GM18909 (cell line): ENCODE results near the gene PDLIM5.
"Not testable (repeated sequence)": the region's sequence is repeated elsewhere in the genome, so short reads cannot be mapped to it uniquely, and the experiment has no call there.

Experiments used
- ATAC-seq: cut with Tn5 transposase; IDR thresholded peaks from one replicate; pipeline ENCODE4 v1.9.1; 2021; ENCODE audit warnings: mild to moderate bottlenecking; ENCODE audit not compliant: unreplicated experiment, poor library complexity

Gene PDLIM5

DNA sequence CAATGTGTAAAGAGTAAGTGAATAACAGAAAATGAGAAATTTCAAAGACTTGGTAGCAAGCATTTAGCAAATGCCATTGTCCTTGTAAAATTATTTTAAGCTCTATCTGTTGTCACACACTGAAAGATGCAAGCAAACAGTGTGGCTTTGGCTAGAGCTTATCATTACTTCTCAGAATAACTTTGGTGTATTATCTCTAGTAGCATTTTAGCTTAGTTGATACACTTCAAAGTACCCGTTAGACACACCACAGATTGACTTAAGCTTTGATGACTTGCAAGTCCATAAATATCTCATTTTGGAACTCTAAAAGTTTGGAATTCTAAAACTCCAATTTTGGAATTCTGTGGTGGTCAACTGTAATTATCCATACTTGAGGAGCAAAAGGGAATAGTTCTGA is 98.6 kb downstream of the PDLIM5 start:
- ATAC-seq, result no peak

DNA sequence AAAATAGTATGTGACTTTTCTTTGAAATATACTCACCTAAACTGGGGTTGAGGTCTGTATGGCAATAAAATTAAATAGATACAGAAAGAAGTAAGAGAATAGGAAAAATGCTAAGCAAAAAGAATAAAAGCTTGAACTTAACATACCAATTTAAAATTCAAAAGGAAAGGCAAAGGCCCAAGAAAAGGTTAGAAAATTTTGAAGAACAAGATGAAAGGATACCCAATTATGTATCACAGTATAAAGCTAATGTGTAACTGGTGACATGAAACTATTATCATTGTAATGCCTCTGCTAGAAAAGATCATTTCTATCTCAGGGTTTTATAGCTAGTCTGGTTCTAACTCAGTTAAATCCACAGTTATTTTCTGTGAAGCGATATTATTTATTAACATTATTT is 99.1 kb downstream of the PDLIM5 start:
- no peak for ATAC-seq

DNA sequence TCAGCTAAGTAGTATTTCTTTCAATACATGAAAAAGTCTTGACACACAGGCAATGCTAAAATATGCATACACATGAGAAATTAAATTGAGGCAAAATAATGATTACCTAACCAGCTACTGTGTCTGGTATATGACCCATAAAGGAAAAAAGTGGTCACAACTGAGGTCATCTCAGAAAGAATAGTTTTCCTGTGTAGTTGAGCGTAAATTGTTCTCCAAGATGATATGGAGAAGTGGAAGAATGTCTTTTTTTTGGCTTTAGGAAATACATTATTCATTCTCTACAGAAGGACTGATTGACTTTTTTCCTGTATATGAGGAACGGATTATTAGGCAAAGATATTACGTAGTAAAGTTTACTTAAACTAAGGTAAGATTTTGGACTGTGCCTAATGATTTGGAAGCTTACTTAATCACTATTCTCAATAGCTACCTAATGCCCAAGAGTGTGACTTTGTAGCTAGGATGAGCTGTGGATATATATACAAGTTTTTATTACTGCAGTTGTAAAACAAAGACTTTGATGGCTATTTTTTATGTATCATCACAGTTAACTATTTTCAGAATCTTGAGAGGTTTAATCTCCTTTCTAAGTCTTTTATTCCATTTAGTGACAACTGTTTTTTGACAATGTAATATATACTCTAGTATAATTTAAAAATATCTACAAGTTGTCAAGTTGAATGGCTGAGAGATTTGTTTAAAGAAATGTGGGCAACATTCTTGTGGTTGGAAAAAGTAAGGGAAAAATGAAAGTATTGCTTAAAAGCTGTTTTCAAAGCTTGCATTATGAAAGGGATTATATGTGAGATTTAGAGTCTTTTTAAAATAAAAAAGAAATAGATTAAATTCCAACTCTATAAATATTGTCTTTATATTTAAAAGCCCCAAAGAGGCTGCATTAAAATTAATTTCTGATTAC is 100.2 kb downstream of the PDLIM5 start:
- ATAC-seq, result no peak

DNA sequence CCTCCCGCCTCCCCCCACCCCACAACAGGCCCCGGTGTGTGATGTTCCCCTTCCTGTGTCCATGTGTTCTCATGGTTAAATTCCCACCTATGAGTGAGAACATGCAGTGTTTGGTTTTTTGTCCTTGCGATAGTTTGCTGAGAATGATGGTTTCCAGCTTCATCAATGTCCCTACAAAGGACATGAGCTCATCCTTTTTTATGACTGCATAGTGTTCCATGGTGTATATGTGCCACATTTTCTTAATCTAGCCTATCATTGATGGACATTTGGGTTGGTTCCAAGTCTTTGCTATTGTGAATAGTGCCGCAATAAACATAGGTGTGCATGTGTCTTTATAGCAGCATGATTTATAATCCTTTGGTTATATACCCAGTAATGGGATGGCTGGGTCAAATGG is 104.3 kb downstream of the PDLIM5 start:
- ATAC-seq, result not testable (repeated sequence)

DNA sequence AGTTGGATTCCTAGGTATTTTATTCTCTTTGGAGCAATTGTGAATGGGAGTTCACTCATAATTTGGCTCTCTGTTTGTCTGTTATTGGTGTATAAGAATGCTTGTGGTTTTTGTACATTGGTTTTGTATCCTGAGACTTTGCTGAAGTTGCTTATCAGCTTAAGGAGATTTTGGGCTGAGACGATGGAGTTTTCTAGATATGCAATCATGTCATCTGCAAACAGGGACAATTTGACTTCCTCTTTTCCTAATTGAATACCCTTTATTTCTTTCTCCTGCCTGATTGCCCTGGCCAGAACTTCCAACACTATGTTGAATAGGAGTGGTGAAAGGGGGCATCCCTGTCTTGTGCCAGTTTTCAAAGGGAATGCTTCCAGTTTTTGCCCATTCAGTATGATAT is 105.9 kb downstream of the PDLIM5 start:
- not testable (repeated sequence) for ATAC-seq

DNA sequence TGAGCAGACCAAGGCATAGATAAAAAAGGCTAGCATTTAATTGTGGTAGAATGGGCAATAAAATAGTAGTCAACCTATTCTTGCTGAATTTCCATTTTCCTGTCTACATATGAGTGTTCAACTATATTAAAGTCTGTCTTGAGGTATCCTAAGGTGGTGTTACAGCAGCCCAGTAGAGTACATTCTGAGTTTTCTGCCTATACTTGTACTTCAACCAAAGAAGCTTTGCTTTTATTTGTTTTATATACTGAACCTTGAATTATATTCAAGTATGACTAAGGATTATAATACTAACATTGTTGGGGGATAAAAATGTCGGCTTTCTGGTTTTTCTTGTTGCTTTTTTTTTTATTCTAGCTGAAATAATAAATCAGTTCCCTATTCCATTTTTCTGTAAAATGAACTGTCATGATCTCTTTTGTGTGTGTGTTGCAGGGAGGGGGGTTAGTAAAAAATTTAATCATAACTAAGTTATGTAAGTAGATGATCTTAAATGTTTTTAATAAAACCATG is 106.7 kb downstream of the PDLIM5 start:
- ATAC-seq, result no peak

DNA sequence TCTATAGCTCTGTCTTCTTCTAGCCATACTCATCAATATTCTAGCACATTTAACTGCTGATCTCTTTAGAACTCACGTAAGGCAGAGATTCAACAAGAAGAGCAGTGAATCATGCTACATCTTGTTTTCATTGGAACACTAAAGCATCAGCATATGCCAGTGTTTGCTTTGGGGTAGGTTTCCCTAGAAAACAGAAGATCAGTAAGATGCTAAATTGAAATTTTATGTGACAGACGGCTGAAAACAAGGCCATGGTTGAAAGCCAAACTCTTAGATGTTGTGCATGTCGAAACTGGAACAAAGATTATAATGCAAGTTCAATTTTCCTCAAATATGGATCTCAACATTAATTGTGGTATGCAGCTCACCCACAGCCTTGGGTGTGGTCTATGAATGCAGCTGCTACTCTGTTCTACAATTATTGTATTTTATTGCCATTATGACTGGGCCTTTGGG is 107.6 kb downstream of the PDLIM5 start:
- ATAC-seq, result no peak

DNA sequence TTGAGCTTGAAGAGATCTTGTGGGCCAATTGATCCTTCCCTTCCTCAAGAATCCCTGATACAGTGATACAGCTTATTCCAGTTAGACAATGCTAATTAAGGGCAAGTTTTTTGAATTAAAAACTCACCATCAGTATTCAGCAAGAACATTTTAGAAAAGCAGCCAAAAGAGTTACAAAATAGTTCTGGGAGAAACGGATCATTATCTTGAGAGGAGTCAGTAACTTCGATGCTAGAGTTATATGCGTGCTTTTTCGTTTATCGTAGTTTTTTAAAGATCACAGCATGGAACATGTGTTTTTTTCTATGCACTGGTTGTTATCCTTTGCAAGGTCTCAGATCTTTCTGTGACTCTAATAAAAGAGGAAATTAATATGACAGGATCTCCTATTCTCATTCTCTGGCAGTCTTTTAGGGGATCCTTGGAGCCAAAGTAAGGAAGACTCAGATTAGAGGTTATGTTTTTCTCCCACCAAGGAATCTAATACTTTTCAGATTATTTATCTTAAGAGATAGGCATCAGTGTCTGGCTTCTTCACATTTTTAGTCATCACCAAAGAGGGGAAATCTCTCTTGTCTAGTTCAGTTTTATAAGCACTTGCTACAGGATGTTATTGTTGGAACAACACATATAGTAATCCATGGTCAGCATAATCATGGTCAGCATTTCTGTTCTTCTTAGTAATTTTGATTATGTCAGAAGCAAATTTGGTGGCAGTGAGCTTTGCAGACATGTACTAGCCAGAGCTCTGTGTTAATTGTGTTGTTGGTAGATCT is 109.7 kb downstream of the PDLIM5 start:
- ATAC-seq, result no peak

DNA sequence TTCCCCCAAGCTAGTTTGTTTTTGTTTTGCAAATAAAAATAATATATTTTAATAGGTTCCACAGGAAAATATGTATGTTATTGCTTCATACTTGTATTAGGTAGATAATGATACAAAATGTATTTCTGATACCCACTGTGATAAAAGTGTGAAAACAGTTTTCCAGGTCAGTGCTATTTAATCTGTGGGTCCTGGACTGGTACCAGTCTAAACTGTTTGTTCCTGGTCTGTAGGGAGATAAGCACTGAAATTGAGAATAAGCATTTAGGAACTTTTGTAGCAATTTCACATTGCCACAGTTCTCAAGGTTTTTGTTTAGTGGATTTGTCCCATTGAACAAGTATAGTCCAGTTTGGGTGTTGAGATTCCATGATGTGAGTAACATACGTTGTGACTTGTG is 110.5 kb downstream of the PDLIM5 start:
- ATAC-seq, result no peak

DNA sequence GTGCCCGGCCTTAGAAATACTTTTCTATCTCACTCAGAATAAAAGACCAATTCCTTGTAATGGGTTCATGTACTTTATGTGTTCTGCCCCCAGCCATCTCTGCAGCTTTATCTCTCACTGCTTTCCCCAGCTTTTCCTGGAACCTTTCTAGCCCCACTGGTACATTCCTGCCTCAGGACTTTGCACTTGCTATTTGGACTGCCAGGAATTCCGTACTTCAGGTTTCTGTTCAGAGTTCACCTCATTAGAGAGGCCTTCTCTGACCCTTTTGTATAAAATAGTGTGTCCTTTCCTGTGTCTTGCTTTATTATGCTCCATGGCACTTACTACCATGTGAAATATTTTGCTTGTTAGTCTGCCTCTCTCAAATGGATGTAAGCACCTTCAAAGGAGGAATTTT is 112.5 kb downstream of the PDLIM5 start:
- no peak for ATAC-seq

DNA sequence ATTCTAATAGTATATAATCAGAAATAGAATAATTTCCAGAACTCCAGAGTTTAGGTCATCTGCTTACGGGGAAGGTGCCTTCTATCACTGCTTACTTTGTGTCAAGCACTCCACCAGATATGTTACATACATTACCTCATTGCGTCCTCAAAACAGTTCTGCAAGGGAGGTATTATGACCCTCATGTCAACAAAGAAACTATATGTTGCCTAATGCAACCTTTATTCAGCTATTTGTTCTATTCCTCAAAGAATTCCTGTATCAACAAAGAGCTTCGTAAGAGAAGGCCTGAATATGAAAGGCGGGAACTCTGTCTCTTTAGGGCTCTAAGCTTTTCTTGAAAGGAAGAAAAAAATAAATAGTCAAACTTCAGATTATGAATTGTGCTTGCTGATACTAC is 114.7 kb downstream of the PDLIM5 start:
- ATAC-seq, result no peak

DNA sequence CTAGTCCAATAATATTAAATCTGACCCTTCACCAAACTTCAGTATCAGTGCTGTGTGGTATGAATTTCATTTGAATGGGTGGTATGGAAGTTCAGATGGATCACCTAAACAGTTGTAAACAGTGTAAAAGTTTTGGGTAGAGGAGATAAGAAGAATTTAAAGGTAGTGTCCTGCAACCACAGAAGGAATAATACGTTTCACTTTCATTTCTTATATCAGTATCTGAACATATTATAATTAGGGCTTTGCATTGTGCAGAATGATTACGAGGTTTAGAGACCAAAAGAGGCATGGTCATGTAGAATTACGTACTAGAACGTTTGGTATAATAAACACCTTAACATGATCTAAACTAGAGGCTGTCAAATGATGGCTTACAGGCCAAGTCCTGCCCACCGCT is 116.1 kb downstream of the PDLIM5 start:
- peak; percentile 75 for ATAC-seq

DNA sequence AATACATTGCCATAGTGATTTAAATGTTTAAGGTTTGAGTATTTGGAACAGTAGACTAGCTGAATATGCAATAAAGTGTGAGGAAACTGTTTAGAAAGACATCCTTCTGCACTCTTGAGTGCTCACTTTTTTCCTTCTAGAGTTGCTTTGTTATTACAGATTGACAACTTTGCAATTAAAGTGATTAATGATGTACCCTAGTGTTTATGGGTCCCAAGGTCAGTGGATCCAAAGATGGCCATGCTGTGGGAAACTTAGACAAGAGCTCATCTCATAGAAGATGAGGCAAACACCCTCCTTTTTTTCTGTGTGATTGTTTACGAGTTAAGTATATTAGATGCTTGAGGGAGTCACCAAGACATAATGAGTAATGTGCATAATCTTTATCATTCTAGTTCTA is 118.8 kb downstream of the PDLIM5 start:
- ATAC-seq, result no peak

DNA sequence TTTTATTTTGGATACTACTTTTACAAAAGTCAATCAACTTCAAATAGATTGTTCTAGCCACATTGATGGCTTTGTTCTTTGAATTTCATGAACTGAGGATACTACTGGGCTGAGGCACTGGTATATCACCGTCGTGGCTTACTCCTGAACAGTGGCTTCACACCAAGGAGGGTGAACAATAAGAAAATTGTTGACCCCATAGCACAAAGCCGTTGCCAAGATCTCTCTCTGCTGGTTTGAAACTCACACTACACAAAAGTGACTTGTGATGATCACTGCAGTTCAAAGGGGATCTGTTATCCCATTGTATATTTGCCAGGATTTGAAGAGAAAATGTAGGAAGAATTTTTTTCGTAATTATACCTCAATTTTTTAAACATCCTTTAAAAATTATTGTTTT is 119.6 kb downstream of the PDLIM5 start:
- ATAC-seq, result no peak

DNA sequence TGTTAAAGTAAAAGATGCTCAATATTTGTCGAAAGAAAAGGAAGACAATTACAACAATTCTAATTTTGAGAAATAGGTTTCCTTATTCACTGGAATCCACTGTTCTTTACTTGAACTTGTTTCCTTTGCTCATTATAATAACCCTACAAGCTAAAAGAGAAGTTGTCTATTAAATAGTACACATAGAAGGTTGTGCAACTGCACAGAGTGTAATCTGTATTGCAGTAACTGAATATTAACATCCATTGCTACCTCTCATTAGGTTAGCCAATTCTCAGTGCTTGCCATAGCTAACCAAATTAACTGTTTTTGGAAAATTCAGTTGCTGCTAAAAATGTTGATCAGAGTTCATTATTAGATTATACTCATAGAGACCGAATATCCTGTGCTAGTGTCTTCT is 120.0 kb downstream of the PDLIM5 start:
- no peak for ATAC-seq

DNA sequence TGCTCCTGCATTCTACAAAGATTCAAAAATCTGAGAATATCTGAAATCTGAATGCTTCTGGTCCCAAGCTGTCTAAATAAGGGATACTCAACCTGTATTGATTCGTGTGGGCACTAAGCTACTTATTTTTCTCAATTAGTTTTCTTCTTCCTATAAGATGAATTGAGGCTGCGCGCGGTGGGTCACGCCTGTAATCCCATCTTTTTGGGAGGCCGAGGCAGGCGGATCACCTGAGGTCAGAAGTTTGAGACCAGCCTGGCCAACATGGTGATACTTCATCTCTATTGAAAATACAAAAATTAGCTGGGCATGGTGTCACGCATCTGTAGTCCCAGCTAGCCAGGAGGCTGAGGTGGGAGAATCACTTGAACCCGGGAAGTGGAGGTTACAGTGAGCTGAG is 122.3 kb downstream of the PDLIM5 start:
- no peak for ATAC-seq

DNA sequence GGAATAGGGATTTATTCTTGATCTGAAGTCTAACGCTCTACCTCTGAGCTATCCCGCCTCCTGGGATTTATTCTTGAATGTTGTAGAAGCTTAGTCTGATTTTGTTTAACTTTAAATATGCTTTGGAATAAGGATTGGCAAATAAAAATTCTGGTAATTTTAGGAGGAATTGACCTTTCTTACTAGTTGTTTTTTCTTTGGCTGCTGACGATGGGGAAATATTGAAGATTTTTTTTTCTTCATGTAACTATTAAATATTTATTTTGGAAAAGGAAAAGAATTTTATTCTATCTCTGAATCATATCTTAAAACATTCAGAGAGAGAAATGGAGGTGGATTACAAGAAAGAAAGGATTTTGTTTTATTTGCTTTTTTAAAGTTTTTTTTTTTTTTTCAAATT is 122.9 kb downstream of the PDLIM5 start:
- ATAC-seq, result no peak

DNA sequence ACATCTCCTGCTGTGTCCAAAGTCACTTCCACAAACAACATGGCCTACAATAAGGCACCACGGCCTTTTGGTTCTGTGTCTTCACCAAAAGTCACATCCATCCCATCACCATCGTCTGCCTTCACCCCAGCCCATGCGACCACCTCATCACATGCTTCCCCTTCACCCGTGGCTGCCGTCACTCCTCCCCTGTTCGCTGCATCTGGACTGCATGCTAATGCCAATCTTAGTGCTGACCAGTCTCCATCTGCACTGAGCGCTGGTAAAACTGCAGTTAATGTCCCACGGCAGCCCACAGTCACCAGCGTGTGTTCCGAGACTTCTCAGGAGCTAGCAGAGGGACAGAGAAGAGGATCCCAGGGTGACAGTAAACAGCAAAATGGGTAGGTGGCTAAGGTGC is 123.9 kb downstream of the PDLIM5 start:
- no peak for ATAC-seq

DNA sequence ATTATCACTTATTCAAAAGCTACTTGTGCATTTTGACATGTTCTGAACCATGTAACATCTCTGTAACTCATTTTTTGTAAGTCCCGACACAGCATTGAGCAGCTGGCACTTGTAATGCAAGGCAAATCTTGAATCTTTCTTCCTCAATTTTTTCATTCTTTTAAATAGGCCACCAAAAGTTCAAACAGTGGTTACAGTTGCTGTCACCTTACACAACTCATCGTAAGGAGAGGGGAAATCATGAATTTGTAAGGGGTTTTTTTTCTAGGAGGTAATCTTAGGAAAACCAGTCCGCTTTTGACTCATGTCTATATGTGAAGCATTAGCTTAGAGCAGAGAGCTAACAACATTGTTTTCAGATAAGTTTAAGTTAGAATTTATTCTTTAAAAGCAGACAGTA is 124.5 kb downstream of the PDLIM5 start:
- no peak for ATAC-seq

DNA sequence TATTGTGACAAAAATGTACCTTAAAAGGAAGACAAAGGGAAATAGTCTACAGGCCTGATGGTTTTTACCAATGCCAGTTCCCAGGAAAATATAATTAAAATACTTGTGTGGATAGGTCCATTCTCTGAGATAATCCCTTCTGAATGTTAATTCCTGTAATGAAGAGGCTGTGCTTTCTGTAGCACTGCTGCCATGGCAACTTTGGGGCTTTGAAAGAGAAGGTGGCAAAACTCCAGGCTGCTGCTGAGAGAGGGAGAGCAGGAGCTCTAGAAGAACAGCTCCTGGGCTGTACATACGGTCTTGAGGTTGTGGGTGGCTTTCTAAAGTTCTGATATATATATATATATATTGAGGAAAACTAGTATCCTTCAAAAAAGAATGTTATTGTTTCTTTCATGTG is 125.4 kb downstream of the PDLIM5 start:
- no peak for ATAC-seq

DNA sequence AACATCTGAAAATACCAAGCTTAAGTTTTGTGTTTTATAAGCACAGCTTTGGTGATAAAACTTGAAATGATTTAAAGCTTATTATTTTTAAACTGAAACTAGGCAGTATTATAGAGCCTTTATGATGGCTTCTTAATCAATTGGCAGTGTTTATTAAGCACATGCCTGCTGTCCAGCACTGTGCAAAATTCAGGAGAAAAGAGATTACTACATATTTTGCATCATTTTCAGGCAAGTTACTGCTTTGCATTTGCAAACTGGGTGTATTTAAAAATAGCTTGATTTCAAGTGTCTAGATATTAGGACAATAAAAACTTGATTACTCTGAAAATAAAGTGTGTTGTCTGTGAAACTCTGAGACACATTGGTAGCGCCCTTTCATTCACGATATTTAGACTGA is 126.5 kb downstream of the PDLIM5 start:
- no peak for ATAC-seq
